GM23248 (cell line): ENCODE measurements around the gene CDK7. TPM values are rescaled to one million over a fixed set of nuclear protein-coding genes. Genes with fewer than 3 reads are reported as not detected.

Experiments
- DNase-seq: peaks from one replicate; pipeline ENCODE4 v3.0.0-alpha.2; 2015
- H2AFZ ChIP-seq: fragments of 200-600 bp; sonication (generic); 2 replicates; pipeline ENCODE4 v1.6.1; 2016; ENCODE audit warnings: antibody characterized with exemption
- H3F3A ChIP-seq: fragments of 200-600 bp; sonication (generic); 2 replicates; pipeline ENCODE4 v1.6.1; 2016; ENCODE audit warnings: mild to moderate bottlenecking, antibody characterized with exemption, mixed run types; ENCODE audit not compliant: insufficient read depth
- H3K27ac ChIP-seq: fragments of 200-600 bp; sonication (generic); 2 replicates; pipeline ENCODE4 v1.5.1; 2016; ENCODE audit warnings: mild to moderate bottlenecking
- H3K27me3 ChIP-seq: fragments of 200-600 bp; sonication (generic); replicated peaks from 2 replicates; pipeline ENCODE4 v1.6.1; 2016; ENCODE audit warnings: mild to moderate bottlenecking; ENCODE audit not compliant: insufficient read depth
- H3K36me3 ChIP-seq: fragments of 200-600 bp; sonication (generic); 2 replicates; pipeline ENCODE4 v1.6.1; 2016; ENCODE audit warnings: low read depth, mild to moderate bottlenecking
- H3K4me1 ChIP-seq: fragments of 200-600 bp; sonication (generic); 2 replicates; pipeline ENCODE4 v1.6.1; 2016; ENCODE audit warnings: mild to moderate bottlenecking; ENCODE audit not compliant: insufficient read depth
- H3K4me2 ChIP-seq: fragments of 200-600 bp; sonication (generic); one replicate; pipeline ENCODE4 v1.6.1; 2016; ENCODE audit warnings: mild to moderate bottlenecking; ENCODE audit not compliant: unreplicated experiment
- H3K4me3 ChIP-seq: fragments of 200-600 bp; sonication (generic); 2 replicates; pipeline ENCODE4 v1.5.1; 2016; ENCODE audit warnings: mild to moderate bottlenecking
- H3K79me2 ChIP-seq: fragments of 200-600 bp; sonication (generic); 2 replicates; pipeline ENCODE4 v1.6.1; 2016; ENCODE audit warnings: mild to moderate bottlenecking; ENCODE audit not compliant: insufficient read depth
- H3K9ac ChIP-seq: fragments of 200-600 bp; sonication (generic); 2 replicates; pipeline ENCODE4 v1.6.1; 2016; ENCODE audit warnings: mild to moderate bottlenecking
- H3K9me2 ChIP-seq: fragments of 200-600 bp; sonication (generic); 2 replicates; pipeline ENCODE4 v1.6.1; 2016; ENCODE audit warnings: mixed run types, mild to moderate bottlenecking, moderate library complexity; ENCODE audit not compliant: insufficient read depth
- H3K9me3 ChIP-seq: fragments of 200-600 bp; sonication (generic); one replicate; pipeline ENCODE4 v1.6.1; 2017; ENCODE audit warnings: low read depth
- H4K20me1 ChIP-seq: fragments of 200-600 bp; sonication (generic); 2 replicates; pipeline ENCODE4 v1.6.0; 2016; ENCODE audit not compliant: insufficient read depth
- EZH2 ChIP-seq: fragments of 200-600 bp; sonication (generic); IDR thresholded peaks from 2 replicates; pipeline ENCODE4 v1.6.1; 2018; ENCODE audit warnings: antibody characterized with exemption, mild to moderate bottlenecking; ENCODE audit not compliant: insufficient read depth, poor library complexity, severe bottlenecking
- EZH2phosphoT487 ChIP-seq: fragments of 200-600 bp; sonication (generic); IDR thresholded peaks from 2 replicates; pipeline ENCODE4 v1.6.1; 2018; ENCODE audit warnings: antibody characterized with exemption, moderate library complexity, mild to moderate bottlenecking, low read depth; ENCODE audit not compliant: insufficient read depth
- WGBS, 2 experiments: methylation state at CpG; one replicate each; pipeline ENCODE4 v1.1.6; 2015 to 2017; ENCODE audit warnings: low lambda C conversion rate in 2 of 2, low coverage in 1 of 2; ENCODE audit errors: missing lambda C conversion rate in 2 of 2; 5-methylcytosine and 5-hydroxymethylcytosine counted together
- in situ Hi-C: fragments of 300-500 bp; cut with MboI; formaldehyde crosslinking; loops from 2 replicates; pipeline ENCODE4 v1.15.0; 2020
- polyA plus RNA-seq: library from polyadenylated mRNA; unstranded; fragments of >200 nt; fragmentation: Nextera tagmentation; extraction: Ambion mirVana; gene quantifications from 2 replicates; pipeline ENCODE4 v1.2.1, GENCODE V29; 2016
- total RNA-seq: library from RNA; depleted of rRNA; stranded (reverse); fragments of >200 nt; shearing (Covaris generic); gene quantifications from 2 replicates; pipeline ENCODE4 v1.2.3, GENCODE V29; 2014

Gene CDK7
- total and polyA plus RNA-seq, 2 experiments from 2014 or later, result 55.7 to 60.4 TPM

DNA sequence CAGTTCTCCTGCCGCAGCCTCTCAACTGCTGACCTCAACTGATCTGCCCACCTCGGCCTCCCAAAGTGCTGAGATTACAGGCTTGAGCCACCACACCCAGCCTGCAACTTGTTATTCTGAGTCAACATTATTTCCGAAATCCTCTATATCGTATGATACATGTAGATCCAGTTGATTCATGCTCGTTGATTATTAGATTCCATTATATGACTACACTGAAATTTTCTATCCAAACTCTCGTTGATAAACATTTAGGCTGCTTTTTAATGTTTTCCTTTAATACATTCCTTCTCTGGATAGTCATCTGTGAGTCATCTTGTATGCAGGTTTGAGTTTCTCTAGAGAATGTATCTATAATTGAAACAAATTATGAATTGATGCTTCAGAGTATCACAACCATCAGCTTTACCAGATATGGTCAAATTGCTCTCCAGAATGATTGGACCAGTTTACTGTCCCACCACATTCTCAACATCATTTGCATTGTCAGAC lies 4.1 kb downstream of the CDK7 start:
- Histone ChIP-seq H3K4me2 (peak overlapping the region; percentile 43), H3K9ac (peak overlapping the region; percentile 6), H3F3A (peaks cover 47% of the 10 kb centered on the region), H2AFZ (no peak overlapping the region), H3K27ac (peak overlapping the region; percentile 83), H3K27me3 (no peaks in the 10 kb centered on the region), H3K4me3 (peak overlapping the region; percentile 17), H3K4me1 (peaks cover 37% of the 10 kb centered on the region), H3K36me3 (peaks cover 11% of the 10 kb centered on the region; the same call in 1 of the 2 replicates), H4K20me1 (no peaks in the 10 kb centered on the region), H3K9me2 (no peaks in the 10 kb centered on the region), H3K79me2 (peaks cover 83% of the 10 kb centered on the region), H3K9me3 (no peaks in the 10 kb centered on the region)
- 15 to 21% methylated on average over 6 of the region's 6 CpGs for WGBS, 2 experiments
- no peak for TF ChIP-seq EZH2
- TF ChIP-seq EZH2phosphoT487, result no peak
- DNase-seq, result peak; percentile 87
- in situ Hi-C loops, result no loop called here

DNA sequence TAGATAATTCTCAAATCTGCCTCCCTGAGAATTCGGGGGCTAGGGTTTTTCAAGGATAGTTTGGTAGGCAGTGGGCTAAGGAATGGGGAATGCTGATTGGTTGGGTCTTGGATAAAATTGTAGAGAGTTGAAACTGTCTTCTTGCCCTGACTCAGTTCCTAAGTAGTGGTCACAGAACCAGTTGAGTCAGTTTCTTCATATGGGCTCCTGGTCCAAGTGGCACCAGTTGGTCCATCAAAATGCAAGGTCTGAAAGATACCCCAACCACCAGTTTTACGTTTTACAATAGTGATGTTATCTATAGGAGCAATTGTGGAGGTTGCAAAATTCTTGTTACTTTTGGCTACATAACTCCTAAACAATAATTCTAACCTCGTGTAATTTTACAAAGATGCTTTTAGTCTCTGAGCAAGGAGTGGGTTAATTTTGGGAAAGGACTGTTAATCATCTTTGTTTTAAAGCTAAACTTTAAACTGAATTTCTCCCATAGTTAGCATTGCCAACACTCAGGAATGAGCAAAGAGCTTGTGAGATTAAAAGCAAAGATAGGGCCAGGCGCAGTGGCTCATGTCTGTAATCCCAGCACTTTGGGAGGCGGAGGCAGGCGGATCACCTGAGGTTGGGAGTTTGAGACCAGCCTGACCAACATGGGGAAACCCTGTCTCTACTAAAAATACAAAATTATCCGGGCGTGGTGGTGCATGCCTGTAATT lies 7.7 kb downstream of the CDK7 start:
- 95 to 97% methylated on average over 8 of the region's 8 CpGs for WGBS, 2 experiments
- DNase-seq, result no peak
- H3K27ac ChIP-seq, result no peak overlapping the region
- H3K9me3 ChIP-seq, result no peaks in the 10 kb centered on the region
- TF ChIP-seq EZH2phosphoT487 (no peak), EZH2 (no peak)
- H3F3A ChIP-seq, result peaks cover 34% of the 10 kb centered on the region
- H3K4me3 ChIP-seq, result no peak overlapping the region
- H3K36me3 ChIP-seq, result peaks cover 11% of the 10 kb centered on the region; the same call in 1 of the 2 replicates
- H3K4me2 ChIP-seq, result no peak overlapping the region
- H3K27me3 ChIP-seq, result no peaks in the 10 kb centered on the region
- no peak overlapping the region for H3K9ac ChIP-seq
- in situ Hi-C loops, result no loop called here
- H3K79me2 ChIP-seq, result peaks cover 92% of the 10 kb centered on the region
- peaks cover 27% of the 10 kb centered on the region for H3K4me1 ChIP-seq
- no peak overlapping the region for H2AFZ ChIP-seq
- H3K9me2 ChIP-seq, result no peaks in the 10 kb centered on the region
- peaks cover 5% of the 10 kb centered on the region; the same call in 1 of the 2 replicates for H4K20me1 ChIP-seq

DNA sequence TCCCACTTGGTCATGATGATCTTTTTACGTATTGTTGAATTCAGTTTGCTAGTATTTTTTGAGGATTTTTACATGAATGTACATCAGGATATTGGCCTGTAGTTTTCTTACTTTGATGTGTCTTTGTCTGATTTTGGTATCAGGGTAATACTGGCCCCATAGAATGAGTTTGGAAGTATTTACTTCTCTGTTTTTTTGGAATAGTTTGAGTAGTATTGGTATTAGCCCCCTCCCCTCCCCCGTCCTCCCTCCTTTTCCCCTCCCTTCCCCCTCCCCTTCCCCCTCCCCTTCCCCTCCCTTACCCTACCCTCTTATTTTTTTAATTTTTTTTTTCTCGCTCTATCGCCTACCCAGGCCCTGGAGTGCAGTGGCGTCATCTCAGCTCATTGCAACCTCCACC lies 10.3 kb downstream of the CDK7 start:
- Histone ChIP-seq H3K9me3 (no peaks in the 10 kb centered on the region), H3K27me3 (no peaks in the 10 kb centered on the region), H3K4me1 (no peaks in the 10 kb centered on the region), H3K9me2 (no peaks in the 10 kb centered on the region), H3K9ac (no peak overlapping the region), H3K36me3 (peaks cover 7% of the 10 kb centered on the region; the same call in 1 of the 2 replicates), H3F3A (peaks cover 11% of the 10 kb centered on the region; the same call in 1 of the 2 replicates), H4K20me1 (peaks cover 5% of the 10 kb centered on the region; the same call in 1 of the 2 replicates), H2AFZ (no peak overlapping the region), H3K4me3 (no peak overlapping the region), H3K79me2 (peaks cover 100% of the 10 kb centered on the region), H3K27ac (no peak overlapping the region), H3K4me2 (no peak overlapping the region)
- in situ Hi-C loops, result no loop called here
- no peak for DNase-seq
- no peak for TF ChIP-seq EZH2phosphoT487
- WGBS, 2 experiments, result 98 to 100% methylated on average over 4 to 5 of the region's 5 CpGs

DNA sequence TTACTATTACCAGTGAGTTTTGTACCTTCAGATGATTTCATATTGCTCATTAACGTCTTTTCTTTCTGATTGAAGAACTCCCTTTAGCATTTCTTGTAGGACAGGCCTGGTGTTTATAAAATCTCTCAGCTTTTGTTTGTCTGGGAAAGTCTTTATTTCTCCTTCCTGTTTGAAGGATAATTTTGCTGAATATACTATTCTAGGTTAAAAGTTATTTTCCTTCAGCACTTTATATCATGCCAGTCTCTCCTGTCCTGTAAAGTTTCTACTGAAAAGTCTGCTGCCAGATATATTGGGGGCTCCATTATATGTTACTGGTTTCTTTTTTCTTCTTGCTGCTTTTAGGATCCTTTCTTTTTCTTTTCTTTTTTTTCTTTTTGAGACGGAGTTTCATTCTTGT lies 13.3 kb downstream of the CDK7 start:
- Histone ChIP-seq H3K9me3 (no peaks in the 10 kb centered on the region), H3K4me2 (no peak overlapping the region), H4K20me1 (peaks cover 5% of the 10 kb centered on the region; the same call in 1 of the 2 replicates), H3K27me3 (no peaks in the 10 kb centered on the region), H3F3A (peaks cover 5% of the 10 kb centered on the region; the same call in 1 of the 2 replicates), H3K79me2 (peaks cover 100% of the 10 kb centered on the region), H2AFZ (no peak overlapping the region), H3K4me1 (no peaks in the 10 kb centered on the region), H3K27ac (no peak overlapping the region), H3K4me3 (no peak overlapping the region), H3K36me3 (peaks cover 3% of the 10 kb centered on the region; the same call in 1 of the 2 replicates), H3K9me2 (no peaks in the 10 kb centered on the region), H3K9ac (no peak overlapping the region)
- no peak for TF ChIP-seq EZH2phosphoT487
- no peak for TF ChIP-seq EZH2
- in situ Hi-C loops, result no loop called here
- no peak for DNase-seq
- 76 to 81% methylated on average over 2 of the region's 2 CpGs for WGBS, 2 experiments
